ENCODE data around the gene APOBR. TPM values are rescaled to one million over a fixed set of nuclear protein-coding genes. Genes with fewer than 3 reads are reported as not detected.

Gene APOBR
- total RNA-seq, 1 experiment from 2014 or later: not detected

Other genes starting within 250 kb of the APOBR start
- gene SBK1, start 202.1 kb upstream of the APOBR start, total RNA-seq (2014; rRNA removed; shearing (Covaris generic)): 0.53 and 0.59 TPM in 2 replicates
- 0.20 and 1.2 TPM in 2 replicates for gene NPIPB6, start 131.1 kb upstream of the APOBR start, total RNA-seq (2014; rRNA removed; shearing (Covaris generic))
- gene EIF3CL, start 90.8 kb upstream of the APOBR start, total RNA-seq (2014; rRNA removed; shearing (Covaris generic)): 39.9 and 44.6 TPM in 2 replicates
- not detected in 2 replicates for gene NPIPB7, start 22.3 kb upstream of the APOBR start, total RNA-seq (2014; rRNA removed; shearing (Covaris generic))
- 7.3 and 10.2 TPM in 2 replicates for gene CLN3, start 2.6 kb upstream of the APOBR start, total RNA-seq (2014; rRNA removed; shearing (Covaris generic))
- gene IL27, start 12.2 kb downstream of the APOBR start, total RNA-seq (2014; rRNA removed; shearing (Covaris generic)): not detected in 2 replicates
- not detected in 2 replicates for gene NUPR1, start 44.3 kb downstream of the APOBR start, total RNA-seq (2014; rRNA removed; shearing (Covaris generic))
- gene SGF29, start 59.3 kb downstream of the APOBR start, total RNA-seq (2014; rRNA removed; shearing (Covaris generic)): 13.1 and 14.4 TPM in 2 replicates
- not detected in 2 replicates for gene SULT1A2, start 102.4 kb downstream of the APOBR start, total RNA-seq (2014; rRNA removed; shearing (Covaris generic))
- gene SULT1A1, start 115.4 kb downstream of the APOBR start, total RNA-seq (2014; rRNA removed; shearing (Covaris generic)): 1.4 and 1.8 TPM in 2 replicates
- gene NPIPB8, start 143.4 kb downstream of the APOBR start, total RNA-seq (2014; rRNA removed; shearing (Covaris generic)): not detected in 2 replicates
- gene EIF3C, start 216.8 kb downstream of the APOBR start, total RNA-seq (2014; rRNA removed; shearing (Covaris generic)): 361 and 372 TPM in 2 replicates

All from SJCRH30 (cell line).